Measurements from ENCODE around the gene INPP5A. TPM values are rescaled to one million over a fixed set of nuclear protein-coding genes. Genes with fewer than 3 reads are reported as not detected.
"Not testable (repeated sequence)": the region's sequence is repeated elsewhere in the genome, so short reads cannot be mapped to it uniquely, and the experiment has no call there.

INPP5A gene
- total RNA-seq, 1 experiment from 2014 or later, result 16.0 TPM

DNA sequence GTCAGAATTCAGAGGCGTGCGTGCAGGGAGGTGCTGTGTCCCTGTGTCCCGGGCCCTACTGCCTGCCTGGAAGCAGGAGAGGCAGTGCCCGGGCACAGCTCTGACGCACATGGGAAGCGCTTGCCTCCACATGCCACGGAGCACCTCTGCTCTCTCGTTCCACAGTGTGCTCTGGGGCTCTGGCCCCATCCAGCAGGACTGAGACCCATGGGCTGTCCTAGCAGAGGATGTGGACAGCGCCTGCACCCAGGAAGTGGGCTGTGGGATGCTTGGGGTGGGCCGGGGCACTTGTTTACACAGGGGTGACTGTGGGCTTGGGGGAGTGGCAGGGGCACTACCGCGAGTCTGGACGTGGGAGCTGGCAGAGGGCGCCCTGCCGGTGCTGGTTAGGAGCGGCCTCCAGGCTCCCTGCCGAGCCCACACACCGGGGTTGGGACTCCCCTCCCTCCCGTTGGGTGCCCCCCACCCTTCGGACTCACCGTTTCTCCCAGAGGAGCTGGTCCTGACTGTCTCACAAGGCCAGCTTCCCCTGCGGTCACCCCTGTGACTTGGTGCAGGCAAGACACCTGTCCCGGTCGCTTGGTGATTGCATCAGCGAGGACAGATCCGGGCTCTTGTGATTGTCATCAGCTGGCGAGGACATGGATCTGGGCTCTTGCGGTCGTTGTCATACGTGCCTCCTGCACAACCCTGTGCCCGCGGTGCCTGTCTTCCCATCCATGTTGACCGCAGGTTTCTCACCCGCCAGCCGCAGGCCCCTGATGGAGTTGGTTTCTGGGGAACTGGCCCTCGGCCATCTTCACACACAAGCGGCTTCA, 165.2 kb downstream of the INPP5A start:
- DNase-seq (ENCODE audit: low read depth), result no peak

DNA sequence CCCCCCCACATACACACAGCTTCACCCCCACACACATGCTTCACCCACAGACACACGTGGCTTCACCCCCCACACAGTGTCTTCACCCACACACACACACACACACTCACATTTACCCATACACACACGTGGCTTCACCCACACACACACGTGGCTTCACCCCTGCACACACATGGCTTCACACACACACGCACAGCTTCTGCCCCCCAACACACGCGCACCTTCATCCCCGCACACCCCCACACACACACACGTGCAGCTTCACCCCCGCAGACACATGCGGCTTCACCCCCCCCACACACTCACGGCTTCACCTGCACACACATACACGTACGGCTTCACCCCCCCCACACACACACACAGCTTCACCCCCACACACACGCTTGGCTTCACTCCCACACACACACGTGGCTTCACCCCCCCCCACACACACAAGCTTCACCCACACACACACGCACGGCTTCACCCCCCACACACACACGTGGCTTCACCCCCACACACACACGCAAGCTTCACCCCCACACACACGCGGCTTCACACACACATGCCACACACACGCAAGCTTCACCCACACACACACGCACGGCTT, 165.9 kb downstream of the INPP5A start:
- DNase-seq (ENCODE audit: low read depth), result no peak

DNA sequence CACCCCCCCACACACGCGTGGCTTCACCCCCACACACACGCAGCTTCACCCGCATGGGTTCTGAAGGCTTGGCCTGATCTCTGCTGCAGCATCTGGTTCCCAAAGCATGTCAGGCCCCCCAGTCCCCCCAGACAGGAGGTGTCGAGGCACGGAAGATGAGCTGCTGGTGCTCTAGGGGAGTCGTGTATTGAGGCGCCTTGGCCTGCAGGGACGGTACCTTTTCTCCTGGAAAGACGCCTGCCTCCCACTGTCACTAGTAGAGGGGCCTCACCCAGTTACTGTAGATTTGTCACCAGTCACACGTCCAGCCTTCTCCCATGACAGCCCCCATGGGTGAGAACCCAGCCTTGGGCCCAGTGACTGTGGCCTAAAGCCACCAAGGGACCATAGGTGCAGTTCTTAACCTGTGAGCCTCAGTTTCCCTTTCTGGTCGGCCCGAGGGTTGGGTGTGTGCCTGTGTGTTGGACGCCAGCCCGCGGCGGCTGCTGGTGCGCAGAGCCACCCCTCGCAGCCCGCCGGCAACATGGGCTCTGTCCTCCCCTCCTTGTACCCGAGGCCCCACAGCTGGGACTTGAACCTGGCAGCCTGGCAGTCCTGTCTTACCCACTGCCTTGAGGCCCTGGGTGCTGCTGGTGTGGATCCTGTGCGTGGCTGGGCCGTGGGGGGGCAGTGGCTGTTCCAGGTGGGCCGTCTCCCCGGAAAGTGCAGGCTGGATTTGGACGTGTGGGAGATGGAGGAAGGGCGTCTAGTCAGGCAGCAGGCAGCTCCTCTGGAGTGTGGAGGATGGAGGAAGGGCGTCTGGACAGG, 166.6 kb downstream of the INPP5A start:
- no peak for DNase-seq (ENCODE audit: low read depth)

DNA sequence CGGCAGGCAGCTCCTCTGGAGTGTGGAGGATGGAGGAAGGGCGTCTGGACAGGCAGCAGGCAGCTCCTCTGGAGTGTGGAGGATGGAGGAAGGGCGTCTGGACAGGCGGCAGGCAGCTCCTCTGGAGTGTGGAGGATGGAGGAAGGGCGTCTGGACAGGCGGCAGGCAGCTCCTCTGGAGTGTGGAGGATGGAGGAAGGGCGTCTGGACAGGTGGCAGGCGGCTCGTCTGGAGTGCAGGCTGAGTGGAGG, 167.2 kb downstream of the INPP5A start:
- DNase-seq (ENCODE audit: low read depth), result not testable (repeated sequence)

DNA sequence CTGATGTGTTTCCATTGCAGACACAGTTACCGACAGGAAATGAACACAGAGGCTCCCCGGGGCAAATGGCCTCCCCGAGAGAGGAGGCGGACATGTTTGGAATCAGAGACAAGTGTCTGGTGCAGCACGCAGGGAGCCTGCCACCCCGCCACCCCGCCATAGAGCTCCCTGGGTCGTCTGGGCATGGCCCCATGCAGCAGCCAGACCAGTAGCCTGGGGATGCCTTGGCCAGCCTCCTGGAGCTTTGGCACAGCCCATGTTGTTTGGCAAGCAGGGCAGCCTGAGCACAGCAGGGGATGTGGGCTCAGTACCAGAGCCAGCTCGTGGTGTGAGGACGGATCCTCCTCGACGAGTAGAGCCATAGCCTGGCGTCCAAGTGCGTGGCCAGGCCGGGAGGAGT, 167.6 kb downstream of the INPP5A start:
- no peak for DNase-seq (ENCODE audit: low read depth)

DNA sequence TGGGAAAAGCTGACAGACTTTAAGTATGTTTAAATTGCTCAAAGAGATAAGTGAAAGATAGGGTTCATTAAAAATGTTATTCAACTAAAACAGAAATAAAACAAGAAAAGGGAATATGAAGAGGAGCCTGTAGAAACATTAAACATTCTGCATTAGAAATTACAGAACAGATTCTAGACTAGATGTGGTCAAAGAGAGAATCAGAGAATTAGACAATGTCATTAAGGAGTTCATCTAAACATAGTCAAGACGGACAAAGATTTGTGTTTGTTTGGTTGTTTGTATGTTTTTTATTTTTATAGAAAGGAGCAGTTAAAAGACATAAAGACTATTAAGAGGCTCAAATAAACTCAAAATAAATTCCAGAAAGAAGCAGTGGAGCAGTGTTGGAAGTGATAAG, 168.4 kb downstream of the INPP5A start:
- no peak for DNase-seq (ENCODE audit: low read depth)

DNA sequence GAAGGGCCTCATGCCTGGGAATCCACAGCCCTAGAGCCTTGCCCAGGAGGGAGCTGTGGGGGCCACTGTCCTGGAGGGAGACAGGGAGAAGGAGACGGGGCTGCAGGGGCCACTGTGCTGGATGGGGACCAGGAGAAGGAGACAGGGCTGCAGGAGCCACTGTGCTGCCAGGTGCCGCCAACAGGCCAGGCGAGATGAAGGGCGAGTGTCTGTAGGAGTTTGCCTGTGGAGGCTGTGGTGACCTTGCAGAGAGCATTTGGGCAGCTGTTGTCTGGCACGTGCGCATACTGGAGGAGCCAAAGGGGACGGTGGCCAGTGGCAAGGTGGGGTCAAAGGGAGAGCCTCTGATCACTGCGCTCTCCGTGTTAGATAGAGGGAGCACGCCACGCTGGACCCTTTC, 169.1 kb downstream of the INPP5A start:
- DNase-seq (ENCODE audit: low read depth), result no peak

DNA sequence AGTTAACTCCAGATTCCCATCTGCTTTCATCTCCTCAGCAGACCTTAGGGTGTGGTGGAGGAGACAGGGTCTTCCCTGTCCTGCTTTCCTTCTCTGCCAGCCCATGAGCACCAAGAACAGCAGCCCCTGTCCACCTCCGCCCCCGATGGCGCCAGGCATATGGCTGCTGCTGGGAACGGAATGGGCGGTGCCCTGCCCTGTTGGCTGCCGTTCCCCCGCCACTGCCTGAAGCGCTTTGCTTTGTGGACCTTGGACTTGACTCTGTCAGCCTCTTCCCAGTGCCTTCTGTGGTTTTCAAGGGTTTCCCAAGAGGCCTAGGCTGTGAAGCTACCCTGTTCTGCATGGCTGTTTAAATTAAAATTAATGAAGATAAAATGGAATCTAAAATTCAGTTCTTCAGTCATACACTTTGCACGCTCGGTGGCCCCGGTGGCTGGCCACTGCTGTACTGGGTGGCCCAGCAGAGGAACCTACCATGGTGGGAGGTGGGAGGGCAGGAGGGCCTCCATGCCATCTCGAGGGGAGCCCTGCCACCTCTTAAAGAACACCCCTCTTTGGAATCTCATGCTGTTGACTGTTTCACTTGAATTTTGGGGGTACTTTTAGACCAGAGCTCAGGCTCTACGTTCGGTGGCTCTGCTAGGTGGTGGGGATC, 169.7 kb downstream of the INPP5A start:
- no peak for DNase-seq (ENCODE audit: low read depth)

DNA sequence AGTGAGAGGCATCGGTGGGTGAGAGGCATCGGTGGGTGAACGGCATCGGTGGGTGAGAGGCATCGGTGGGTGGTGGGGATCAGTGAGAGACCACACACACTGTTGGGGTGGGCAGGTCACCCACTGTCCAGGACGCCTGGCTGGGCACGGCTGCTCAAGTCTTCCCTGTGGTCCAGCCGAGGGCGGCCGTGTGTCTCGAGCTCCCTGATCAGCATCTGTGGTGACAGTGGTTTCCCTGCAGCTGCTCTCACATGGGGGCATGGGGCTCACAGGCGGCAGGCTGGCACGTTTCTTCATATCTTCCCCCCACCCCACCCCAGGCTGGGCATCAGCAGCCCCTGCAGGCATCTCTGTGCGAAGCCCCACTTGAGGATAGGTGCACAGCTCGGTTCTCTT, 170.2 kb downstream of the INPP5A start:
- no peak for DNase-seq (ENCODE audit: low read depth)

DNA sequence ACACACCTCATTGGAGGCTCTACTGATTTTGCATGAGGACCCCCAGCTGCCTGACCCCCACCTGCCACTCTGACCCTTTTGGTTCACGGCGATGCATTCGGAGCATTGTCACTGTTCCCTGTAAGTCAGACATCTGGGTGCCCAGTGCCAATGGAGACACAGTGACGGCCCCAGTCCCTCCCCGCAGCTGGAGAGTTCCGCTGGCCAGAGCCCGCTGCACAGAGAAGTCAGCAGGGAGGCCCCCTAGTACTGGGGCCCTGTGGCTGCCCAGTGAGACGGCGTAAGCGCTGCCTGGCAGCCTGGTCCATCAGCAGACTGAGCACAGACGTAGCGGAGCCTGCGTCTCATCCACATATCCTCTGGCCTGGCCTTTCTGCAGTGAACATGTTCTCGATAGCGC, 170.9 kb downstream of the INPP5A start:
- DNase-seq (ENCODE audit: low read depth), result no peak

DNA sequence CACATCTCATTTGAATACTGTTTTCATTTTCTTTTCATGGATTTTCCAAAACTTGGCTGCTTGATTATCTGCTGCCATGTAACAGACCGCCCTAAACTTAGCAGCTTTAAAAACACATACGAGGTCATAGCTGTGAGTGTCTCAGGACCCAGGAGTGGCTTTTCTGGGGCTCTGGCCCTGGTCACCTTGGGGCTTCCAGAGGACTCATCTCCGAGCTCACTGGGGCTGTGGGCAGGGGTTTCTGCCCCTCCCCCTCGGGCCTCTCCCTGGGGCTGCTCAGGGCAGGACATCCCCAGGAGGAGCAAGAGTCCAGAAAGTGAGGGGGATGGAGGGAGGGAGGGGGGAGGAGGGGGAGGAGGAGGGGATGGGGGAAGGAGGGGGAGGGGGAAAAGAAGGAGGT, 171.3 kb downstream of the INPP5A start:
- DNase-seq (ENCODE audit: low read depth), result no peak

DNA sequence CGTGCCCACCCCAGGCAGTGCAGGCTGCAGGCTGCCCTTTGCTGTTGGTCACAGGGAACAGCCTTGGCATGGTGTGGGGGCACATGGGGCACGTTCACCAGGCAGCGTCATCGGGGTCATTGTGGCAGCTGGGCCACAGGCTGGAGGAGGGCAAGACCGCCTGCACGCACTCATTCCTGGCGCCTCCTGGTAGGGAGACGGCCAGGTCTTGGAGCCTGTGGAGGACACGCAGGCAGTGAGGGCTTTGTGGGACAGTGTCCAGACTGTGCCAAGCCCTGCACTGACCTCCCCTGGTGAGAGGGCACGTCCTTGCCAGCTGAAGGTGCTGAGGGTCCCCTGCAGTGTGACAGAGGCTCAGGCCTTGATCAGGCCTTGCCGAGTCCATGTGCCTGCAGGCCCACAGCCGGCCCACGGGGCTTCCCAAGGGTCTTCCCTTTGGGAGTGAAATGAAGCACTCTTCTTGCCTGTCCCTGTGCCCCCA, 171.9 kb downstream of the INPP5A start:
- no peak for DNase-seq (ENCODE audit: low read depth)

DNA sequence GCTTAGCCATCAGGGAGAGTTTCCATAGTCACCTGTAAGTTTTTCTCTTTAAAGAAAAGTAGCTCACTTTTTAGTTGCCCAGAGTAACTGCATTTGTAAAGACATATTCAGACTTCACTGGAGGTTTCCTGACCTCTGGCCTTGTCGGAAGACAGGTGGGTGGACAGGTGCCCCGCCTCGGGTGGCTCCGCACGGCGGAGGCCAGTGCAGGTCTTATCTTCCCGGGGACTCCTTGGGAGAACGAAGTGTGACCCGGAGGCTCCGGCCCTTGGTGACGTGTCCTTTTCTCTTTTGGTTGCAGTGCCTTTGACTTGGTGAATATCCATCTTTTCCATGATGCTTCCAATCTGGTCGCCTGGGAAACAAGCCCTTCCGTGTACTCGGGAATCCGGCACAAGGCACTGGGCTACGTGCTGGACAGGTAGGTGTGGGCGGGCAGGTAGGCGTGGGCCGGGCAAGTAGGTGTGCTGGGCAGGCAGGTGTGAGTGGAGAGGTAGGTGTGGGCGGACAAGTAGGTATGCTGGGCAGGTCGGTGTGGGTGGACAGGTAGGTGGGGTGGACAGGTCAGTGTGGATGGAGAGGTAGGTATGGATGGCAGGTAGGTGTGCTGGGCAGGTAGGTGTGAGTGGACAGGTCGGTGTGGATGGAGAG, 172.6 kb downstream of the INPP5A start:
- no peak for DNase-seq (ENCODE audit: low read depth)

DNA sequence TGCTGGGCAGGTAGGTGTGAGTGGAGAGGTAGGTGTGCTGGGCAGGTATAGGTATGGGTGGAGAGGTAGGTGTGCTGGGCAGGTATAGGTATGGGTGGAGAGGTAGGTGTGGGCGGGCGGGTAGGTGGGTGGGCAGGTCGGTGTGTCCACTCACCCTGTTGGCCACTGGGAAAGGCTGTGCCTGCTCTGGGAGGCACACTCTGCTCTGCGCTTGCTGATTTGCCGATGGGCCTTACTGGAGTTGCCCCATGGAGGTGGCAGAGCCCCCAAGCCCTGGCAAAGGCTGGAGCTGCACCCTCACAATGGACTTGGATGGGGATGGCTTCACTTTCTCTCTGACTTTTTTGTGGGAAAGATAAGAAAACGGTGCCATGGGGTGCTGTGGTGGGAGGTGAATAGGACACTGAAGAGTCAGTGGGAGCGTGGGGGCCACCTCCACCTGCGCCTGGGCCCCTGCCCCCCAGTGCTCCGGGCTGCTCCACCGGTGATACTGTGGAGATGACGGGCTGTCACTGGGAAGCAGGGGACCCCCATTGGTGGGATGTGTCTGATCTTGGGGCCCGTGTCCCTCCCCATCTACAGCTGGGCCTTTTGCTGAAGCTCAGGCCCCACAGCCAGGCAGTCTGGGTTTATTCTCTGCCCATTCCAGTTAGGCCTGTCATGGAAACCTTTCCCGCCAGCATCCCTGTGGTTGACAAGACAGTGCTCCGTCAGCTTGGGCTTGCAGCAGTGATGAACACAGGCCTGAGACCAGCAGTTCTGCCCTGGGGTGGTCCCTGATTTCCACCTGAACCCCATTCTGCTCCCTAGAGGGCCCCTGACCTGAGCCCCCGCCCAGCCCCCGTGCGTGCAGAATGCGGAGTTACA, 173.4 kb downstream of the INPP5A start:
- DNase-seq (ENCODE audit: low read depth), result no peak

DNA sequence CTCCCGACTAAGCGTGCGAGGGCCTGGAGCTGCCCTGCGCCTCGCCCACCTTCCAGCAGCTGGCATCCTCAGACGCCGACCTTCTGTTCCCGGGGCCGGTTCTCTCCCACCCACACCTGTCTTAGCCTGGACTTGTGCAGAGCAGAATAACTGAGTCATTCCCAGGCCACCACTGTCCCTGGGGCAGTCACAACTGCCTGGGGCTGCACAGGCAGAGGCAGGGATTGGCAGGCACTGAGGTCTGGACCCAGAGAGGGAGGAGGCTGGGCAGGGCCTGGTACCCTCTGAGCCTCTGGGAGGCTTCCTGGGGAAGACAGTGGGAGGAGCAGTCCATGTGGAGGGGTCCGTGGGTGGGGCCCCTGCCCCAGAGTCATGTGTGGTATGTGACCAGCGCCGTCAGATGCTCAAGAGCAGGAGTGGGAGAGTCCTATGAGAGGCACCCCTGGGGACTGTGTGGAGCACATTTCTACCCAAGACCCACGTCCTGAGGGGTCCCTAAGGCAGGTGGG, 174.1 kb downstream of the INPP5A start:
- no peak for DNase-seq (ENCODE audit: low read depth)

DNA sequence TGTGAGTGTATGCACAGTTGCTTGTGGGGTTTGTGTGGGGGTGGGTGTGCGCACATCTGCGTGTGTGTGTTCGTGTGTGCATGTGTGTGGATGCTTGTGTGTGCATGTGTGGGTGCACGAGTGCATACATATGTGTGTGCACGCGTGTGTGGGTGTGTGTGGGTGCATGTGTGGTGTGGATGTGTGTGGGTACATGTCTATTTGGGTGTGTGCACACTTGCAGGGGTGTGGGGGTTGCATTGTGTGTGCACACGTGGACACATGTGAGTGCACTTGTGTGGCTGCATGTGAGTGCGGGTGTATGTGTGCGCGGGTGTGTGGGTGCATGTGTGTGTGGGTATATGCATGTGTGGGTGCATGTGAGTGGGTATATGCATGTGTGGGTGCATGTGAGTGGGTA, 174.7 kb downstream of the INPP5A start:
- no peak for DNase-seq (ENCODE audit: low read depth)

DNA sequence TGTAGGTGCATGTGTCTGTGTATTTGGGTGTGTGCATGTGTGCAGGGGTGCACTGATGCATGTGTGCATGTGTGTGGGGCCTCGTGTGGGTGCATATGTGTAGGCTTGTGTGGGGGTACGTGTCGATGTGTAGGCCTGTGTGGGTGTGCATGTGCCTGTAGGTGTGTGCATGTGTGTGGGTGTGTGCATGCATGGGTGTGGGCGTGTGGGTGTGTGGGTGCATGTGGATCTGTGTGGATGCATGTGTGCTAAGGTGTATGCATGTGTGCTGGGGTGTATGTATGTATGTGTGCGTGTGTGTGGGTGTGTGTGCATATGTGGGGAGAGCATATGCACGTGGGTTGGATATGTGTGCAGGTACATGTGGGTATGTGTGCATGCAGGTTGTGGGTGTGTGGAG, 175.2 kb downstream of the INPP5A start:
- DNase-seq (ENCODE audit: low read depth), result no peak

DNA sequence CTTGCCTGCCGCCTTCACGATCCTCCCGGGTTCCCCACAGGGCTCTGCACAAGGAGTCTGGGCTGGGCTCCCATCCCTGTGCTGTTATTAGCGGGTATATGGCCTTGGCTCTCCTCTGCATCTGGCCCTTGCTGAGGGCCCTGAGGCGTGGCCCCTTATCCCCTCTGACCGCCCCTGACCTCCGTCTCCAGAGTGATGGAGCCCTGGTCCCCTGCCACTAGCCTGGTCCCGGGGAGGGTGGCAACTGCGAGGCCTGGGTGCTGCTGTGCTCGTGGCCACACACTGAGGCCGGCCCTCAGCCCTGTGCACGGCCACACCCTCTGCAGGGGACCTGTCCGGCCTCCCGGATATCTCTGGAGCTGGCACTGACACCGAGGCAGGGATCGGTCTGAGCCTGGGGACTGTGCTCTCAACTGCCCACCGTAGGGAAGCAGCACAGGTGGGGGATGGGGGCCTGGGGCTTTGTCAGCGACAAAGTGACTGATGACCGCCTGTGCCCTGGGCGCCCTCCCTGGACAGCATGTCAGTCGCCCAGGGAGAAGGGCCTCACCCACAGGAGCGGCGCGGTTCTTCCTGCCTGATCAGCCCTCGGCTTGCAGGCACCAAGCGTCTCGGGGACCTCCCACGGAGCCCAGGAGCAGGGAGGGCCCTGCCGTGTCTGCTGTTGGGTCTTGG, 176.0 kb downstream of the INPP5A start:
- DNase-seq (ENCODE audit: low read depth), result no peak

DNA sequence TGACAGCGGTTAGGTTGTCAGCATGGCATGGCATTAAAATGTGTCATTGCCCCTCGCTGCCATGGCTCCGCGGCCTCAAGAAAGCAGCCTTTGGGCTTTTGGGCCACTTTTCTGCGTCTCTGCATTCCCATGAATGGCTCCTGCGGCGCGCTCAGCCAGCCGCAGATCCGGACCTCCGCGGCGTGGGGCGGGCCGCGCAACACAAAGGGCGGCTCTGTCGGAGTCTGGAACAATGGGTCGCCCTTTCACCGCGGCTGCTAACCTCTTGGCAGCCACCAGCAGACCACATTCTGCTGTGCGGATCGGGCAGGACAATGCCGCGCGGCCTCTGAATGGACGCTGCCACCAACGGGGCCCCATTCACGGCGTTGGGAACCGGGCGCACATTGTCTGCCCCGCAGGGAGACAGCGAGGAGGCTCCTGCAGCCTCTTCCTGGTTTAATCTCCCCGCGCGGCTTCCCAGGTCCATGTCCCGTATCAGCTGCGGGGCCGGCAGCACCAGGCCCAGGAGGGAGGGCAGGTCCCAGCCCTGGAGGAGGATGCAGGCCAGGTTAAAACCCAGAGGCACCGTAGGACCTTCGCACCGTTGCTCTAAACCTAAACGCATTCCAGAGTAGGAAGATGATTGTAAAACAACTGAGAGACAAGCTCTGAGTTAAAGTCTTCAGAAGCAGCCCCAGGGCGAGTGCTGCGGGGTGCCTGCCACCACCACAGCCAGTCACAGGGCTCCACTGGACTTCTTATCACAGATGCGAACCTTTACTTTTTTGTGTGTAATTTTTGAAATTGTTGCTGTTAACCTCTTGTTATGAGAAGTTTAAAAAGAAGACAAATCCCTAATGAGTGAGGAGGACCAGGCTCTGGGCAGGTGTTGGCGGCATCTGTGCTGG, 176.8 kb downstream of the INPP5A start:
- DNase-seq (ENCODE audit: low read depth), result no peak

All from LHCN-M2 (cell line).